NCI-H1105 (cell line): ENCODE data around the gene TNFRSF13B.
"Not testable (repeated sequence)": the region's sequence is repeated elsewhere in the genome, so short reads cannot be mapped to it uniquely, and the experiment has no call there.

ENCODE experiments used
- DNase-seq: peaks from one replicate; lab custom pipeline; 2025; lab: John Stamatoyannopoulos, UW

TNFRSF13B gene

DNA sequence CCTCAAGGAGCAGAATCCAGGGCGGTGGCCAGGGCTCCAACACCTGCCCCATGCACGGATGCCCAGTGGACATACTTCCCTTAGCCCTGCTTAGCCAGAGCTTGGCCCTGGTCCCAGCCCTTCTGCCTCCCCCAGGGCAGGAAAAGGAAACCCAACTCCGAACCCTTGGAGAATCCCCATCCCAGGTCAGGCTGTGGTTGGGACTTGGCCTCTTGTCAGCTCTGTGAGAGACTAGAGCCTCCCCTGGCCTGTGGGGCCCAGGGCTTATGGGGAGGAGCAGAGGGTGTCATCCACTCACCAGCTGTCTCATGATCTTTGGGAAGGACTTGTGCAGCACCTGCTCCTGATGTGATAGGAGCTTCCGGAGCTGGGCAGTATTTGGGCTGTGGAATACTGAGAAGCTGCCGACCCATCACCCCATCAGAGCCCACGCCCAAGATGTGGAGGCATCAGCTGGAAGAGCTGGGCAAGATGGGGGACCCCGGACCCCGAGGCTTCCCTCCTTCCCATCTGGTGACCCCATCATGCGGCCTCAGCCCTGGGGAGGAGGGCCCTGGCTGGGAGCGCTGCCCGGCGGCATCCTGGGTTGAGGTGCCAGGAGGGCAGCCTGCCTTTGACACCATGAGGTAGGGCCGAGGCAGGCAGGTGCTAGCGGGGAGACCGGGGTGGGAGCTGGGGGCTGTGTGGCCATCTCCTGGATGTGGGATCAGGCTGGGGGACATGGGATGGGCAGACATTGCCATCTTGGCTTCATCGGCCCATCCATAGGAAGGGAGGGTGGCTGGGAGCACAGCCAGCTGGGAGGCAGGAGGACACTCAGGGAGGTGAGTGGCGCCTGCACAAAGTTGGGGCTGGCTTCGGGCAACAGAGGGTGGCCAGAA, 45.1 kb downstream of the TNFRSF13B start:
- DNase-seq, result no peak

DNA sequence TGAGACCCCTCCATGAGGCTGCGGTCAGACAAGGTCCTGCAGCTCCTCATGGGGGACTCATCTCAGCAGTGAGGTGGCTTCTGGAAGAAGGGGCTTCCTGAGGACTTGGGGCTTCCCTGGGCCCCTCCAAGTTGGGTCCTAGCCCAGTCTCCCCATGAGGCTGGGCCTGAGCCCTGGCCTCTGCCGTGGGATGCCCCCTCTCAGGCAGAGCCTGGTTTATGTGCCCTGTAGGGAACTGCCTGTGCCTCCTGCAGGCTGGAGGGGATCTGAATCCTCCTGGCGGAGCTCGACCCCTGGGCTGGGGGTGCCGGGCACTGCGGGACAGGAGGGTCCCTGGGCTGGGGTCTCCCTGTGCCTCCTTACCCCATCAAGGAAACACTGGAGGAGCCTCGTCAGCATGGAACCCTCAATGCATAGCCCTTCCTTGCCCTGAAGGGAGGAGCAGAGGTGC, 45.8 kb downstream of the TNFRSF13B start:
- no peak for DNase-seq

- no peak for DNase-seq
Observed at GRCh38 chr17:16925461-16926060, 46.4 kb downstream of the TNFRSF13B start.

DNA sequence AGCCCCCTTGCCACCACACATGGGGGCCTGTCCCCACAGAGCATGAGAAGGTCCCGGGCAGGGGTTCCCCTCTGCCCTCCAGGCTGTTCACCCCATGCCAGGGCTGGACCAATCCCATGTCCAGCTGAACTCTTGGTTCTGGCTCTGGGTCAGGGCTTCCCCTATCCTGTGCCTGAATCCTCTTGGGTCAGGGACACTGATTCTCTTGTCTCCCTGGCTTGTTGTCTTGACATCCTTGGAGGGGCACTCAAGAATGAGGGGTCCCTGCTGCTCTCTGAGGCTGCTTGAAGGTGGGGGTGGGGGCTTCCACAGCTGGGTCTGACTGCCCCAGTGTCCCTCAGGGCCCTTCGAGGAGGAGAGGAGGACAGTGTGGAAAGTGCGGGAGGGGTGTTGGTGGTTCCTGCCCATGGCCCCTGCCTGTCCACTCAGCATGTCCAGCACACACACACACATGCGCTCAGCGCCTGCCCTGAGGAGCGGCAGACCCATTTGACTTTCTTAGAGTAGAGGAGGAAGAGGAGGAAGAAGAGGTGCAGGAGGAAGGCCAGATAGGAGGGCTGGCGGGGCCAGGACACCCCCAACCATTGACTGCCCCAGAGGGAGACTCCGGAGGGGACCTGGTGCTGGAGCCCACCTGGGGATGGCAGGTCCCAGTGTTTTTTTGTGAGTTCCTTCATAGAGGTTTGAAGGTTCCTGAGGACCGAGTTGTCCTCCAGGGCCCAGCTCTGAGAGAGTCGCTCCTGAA, 47.0 kb downstream of the TNFRSF13B start:
- no peak for DNase-seq

GRCh38 chr17:16923904-16924695, 47.8 kb downstream of the TNFRSF13B start:
- DNase-seq, result no peak

DNA sequence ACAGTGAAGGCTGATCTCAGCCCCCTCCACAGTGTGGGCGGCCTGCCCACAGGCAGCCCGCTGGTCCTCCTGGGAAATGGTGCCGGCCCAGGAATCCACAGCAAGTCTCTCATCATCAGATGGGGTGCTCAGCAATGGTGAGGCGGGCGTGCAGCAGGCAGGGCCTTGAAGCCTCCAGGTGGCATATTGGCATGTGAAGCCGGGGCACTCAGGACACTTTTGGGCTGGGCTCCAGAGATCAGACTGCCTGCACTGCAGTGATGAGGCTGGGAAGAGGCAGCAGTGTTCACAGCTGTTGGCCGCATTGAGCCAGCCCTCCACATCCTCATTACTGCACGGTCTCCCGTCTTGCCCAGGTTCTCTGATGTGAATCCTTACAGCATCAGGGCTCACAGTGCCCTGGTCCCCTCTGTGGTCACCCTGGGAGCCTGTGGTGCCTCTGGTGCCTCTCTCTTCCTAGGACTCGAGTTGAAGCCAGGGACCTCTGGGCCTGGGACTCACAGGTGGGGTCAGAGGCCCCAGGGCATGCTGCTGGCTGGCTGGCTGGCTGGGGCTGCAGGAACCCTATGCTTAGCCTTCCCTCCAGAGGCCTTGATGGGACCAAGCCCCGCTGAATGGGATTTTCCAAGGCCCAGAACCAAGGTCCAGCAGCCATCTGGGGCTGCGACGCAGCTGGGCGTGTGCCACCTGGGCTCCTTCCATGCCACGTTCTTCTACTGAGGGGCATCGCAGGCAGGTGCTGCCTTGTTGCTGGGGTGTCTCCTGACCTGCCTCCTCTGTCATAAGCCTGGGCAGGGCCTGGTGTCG, 48.6 kb downstream of the TNFRSF13B start:
- DNase-seq, result no peak

DNA sequence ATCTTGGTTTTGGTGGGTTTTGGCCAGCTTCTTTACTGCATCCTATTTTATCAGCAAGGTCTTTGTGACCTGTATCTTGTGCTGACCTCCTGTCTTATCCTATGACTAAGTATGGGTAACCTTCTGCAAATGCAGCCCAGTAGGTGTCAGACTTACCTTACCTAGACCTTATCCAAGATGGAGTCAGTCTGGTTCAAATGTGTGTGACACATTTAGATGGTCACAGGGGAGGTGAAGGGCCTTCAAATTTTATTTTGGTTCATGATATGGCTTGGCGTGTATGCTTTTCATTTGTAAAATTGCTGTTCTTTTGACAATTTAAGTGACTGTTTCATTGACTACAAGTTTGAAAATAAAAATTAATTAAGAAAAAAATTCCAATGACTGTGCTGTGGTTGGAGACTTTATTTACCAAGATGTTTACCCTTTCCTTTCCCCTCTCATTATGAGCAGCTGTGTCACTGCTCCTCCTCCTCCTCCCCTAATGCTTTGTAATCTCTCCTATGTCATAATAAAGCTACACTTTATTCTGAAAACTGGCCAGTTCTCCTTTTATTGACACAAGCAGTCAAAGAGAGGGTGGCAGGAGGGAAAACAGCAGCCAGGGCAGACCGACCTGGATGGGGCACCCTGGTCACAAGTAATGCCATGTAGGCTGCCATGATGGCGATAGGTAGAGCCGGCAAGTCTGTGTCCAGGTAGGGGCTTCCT, 49.4 kb downstream of the TNFRSF13B start:
- DNase-seq, result no peak

DNA sequence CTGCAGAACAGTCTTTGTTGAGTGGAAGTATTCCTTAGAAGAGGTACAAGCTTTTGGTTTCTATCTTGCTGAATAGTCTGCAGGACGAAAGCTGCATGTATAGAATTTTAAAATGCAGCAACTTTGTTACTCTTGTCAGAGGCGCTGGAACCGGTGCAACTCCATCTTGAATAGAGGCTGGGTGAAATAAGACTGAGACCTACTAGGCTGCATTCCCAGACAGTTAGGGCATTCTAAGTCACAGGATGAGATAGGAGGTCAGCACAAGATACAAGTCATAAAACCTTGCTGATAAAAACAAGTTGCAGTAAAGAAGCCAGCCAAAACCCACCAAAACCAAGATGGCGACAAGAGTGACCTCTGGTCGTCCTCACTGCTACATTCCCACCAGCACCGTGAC, 50.5 kb downstream of the TNFRSF13B start:
- DNase-seq, result not testable (repeated sequence)

GRCh38 chr17:16920628-16921020, 51.3 kb downstream of the TNFRSF13B start:
- no peak for DNase-seq

DNA sequence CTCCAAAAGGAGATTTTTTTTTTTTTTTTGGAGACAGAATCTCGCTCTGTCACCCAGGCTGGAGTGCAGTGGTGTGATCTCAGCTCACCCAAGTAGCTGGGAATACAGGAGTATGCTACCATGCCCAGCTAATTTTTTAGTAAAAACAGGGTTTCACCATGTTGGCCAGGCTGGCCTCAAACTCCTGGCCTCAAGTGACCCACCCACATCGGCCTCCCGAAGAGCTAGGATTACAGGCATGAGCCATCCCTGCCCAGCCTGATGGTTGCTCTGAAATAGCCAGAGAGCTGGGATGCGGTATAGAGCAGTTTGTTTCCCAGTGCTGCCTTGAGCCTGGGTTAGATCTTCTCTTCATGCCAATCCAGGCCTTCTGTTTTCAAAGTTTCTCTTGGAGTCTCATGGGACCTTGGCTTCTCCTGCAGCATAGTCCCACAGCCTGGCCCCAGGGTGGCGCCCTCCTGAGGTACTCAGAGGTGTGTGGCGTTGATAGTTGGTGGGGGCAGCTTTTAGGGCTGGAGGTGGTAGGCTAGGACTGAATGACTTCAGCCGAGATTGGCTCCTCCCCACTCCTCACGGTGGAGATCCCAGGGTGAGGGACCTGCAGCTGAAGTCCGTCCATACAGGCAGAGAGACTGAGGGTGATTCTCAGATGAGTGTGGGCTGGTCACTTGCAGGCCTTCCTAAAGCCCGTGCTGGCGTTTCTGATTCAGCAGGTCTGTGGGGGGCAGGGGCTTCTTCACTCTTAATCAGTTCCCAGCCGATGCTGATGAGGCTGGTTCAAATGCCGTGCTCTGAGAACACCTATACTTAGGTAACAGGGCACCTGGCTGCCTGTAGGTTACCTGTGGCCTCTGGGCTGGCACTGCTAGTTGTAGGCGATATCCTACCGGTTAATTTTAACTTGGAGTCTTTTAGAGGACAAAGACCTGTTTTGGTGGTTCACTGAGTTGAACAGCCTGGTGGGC, 52.0 kb downstream of the TNFRSF13B start:
- DNase-seq, result no peak

DNA sequence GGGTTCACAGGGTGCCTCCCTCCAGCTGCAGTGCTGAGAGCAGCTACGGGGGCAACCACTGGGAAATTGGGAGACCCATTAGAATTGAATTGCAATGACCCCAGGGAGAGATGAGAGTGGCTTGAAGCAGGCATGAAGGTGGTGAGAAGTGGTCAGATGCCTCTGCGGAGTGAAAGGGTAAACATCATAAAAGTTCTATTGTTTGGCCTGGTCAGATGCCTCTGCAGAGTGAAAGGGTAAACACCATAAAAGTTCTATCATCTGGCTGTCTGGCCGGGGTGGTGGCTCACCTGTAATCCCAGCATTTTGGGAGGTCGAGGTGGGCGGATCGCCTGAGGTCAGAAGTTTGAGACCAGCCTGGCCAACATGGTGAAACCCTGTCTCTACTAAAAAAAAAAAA, 53.5 kb downstream of the TNFRSF13B start:
- DNase-seq, result no peak

- DNase-seq, result no peak
Observed at GRCh38 chr17:16917671-16918394, 54.1 kb downstream of the TNFRSF13B start.

DNA sequence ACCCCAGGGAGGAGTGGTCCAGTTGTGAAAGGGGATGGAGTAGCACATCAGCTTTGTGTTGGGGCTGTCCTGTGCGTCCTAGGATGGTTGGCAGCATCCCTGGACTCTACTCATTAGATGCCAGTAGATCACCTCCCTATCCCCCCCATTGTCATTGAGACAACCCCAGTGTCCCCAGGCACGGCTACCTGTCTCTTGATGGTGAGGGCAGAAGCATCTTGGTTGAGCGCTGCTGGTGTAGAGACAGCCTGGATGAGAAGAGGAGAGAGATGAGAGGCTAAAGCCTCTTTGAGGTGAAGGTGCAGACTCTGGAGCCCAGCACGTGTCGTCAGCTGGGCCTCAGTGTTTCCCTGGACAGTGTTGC, 55.4 kb downstream of the TNFRSF13B start:
- no peak for DNase-seq

DNA sequence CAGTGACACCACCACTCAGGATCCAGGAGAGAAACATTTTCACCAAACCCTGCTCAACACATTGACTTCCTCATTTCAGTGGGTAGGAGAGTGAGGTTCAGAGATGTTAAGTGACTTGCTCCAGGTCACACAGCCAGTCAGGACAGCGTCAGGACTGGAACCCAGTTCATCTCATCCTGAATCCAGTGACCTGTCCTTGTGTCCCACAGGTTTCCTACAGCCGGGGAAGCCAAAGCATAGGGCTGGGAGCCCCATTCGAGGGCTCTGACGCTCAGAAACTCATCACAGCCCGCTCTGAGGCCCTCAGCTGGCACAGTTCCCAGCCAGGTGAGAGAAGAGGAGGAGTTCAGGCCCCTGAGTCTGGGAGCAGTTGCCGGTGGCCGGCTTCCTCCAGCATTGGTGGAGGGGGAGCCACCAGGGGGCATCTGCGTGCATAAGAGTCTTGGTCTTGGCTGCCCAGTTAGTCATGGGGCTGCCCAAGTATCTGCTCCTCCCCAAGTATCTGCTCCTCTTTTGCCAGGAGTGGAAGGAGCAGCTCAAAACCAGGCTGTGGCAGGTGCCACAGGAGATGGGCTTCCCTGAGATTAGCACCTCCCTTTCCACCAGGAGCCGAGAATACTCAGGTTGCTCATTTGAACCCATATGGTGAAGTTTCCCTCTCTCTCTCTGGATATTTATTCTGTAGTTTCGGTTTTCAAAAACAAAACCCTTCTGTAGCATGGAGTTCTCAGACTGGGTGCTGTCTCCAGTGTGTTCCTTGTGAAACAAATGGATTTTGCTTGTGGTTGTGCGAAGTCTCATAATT, 56.0 kb downstream of the TNFRSF13B start:
- DNase-seq, result peak; percentile 70

GRCh38 chr17:16913463-16913862, 58.5 kb downstream of the TNFRSF13B start:
- no peak for DNase-seq

- no peak for DNase-seq
Observed at GRCh38 chr17:16912021-16912962, 59.6 kb downstream of the TNFRSF13B start.
